Stimulated activated CD4-positive, alpha-beta T cell treated with anti-CD3 and anti-CD28 coated beads, Interleukin-15, amount 100 ng/mL, for 1 hour (primary cell): ENCODE data around the gene SAE1.
"Not testable (repeated sequence)": the region's sequence is repeated elsewhere in the genome, so short reads cannot be mapped to it uniquely, and the experiment has no call there.

Experiments used
- DNase-seq, 2 donors: peaks; one replicate each; pipeline ENCODE4 v3.0.0-alpha.2; 2020; ENCODE audit warnings: low read depth in 1 of 2, low spot score in 1 of 2

The SAE1 gene

DNA sequence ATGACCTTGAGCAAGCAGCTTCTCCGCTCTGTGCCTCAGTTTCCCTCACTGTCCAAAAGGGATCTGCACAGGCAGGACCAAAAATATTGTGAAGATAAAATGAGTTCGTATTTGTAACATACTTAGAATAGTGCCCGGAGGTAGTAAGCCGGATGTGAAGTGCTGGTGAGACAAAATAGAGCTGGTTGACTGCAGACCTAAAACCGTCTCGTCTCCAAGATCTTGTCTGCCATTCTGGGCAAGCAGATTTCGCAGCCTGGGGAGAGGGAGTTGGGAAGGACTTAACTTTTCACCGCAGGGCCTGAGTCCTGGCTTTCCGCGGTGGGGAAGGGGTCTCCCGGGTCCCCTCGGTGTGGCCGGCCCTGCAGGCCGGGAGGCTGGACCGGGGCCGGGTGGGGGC is 108.5 kb downstream of the SAE1 start:
- DNase-seq: no peak

- DNase-seq: peak in 1 of 2 donors; percentile 32
Observed at GRCh38 chr19:47239610-47240296, 109.1 kb downstream of the SAE1 start.

DNA sequence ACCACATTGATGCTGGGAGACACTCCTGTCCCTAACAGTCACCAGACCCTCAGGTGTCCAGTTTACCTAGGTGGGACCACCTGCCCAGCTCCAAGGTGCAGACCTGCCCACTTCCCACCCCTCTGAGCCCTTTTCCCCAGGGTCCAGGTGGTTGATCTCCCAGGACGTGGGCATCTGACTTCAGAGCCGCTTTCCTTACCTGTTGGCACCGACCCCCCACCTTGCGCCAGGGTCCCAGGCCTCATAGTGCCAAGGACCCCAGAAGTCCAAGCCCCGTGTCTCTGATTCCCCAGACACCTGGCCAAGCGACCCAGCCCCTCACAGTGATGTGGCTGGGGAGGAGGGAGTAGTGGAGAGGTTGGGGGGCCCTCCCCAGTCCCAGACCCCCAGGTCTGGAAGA is 109.9 kb downstream of the SAE1 start:
- DNase-seq: no peak

DNA sequence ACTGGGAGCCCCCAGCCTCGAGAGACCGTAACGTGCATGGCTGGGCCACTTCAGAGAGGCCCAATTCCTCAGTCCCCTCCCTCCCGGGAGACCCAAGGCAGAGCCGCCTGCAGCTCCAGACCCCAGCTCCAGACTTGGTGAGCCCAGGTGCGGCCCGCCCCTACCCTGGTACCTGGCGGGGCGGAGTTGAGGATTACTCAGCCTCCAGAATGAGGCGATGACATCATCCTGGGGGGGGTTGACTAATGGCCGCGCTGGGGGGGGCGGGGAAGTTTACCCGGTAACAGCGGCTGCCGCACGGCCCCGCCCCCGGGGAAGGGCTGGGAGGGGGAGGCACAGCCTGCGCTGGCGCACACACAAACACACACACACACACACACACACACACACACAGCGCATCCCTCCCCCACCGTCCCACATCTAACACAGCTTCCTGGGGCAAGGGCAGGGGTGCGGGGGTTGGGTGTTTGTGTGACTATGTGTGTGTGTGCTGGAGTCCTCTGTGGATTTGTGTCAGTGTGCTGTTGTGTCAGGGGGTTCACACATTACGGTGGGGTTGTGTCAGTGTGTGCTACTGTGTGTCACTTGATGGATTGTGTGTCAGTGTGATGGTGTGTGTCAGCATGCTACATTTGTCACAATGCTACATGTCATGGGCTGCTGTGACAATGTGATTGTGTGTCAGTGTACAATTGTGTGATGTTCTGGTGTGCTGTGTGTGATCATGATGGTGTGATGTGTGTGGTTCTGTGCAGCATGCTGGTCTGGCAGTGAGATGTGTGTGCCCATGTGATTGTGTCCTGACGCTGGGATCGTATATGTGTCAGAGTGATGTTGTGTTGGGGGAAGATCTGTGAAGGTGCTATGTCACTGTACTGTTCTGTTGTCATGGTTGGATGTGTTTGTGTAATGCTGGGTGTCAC is 110.6 kb downstream of the SAE1 start:
- peak; percentile 75 to 79 for DNase-seq

- DNase-seq: no peak
Observed at GRCh38 chr19:47241919-47242577, 111.4 kb downstream of the SAE1 start.

DNA sequence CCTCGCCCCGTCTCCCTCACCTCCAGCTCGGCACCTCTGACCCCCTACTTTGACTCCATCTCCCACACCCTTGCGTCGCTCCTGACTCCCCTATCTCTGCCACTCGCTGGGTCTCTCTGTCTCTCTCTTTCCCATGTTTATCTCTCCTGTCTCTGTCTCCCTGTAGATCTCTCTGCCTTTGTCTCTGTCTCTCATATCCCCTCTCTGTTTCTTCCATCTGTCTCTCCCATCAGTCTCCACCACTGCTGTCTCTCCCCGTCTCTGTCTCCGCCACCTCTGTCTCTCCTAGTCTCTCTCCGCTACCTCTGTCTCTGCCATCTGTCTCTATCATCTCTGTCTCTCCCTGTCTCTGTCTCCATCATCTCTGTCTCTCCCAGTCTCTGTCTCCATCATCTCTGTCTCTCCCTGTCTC is 112.7 kb downstream of the SAE1 start:
- no peak for DNase-seq

- peak; percentile 81 to 89 for DNase-seq
Observed at GRCh38 chr19:47243776-47244547, 113.3 kb downstream of the SAE1 start.

DNA sequence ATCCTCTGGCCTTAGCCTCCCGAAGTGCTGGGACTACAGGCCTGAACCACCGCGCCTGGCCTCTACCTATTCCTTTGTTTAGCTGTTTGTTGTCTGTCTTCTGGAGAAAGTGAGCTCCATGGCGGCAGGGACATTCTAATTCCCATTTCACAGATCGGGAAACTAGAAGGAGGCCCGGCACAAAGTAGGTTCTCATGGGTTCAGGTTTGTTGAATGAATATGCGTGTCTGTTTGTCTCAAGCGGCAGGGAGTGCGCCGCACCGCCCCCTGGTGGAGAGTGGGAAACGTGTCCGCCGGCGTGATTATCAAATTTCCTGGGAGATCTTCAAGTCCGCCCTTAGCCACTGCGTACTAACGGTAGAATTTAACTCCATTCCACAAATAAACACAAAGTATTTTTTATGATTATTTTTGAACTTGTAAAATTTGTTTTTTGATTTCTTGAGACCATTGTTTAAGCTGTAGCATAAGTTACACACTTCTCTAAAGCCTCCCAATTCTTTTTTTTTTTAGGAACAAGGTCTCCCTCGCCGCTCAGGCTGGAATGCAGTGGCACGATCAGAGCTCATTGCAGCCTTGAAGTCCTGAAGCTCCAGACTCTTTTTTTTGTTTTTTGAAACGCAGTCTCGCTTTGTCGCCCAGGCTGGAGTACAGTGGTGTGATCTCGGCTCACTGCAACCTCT is 116.8 kb downstream of the SAE1 start:
- peak; percentile 56 to 77 for DNase-seq

- not testable (repeated sequence) for DNase-seq
Observed at GRCh38 chr19:47253016-47253415, 122.4 kb downstream of the SAE1 start.

- DNase-seq: no peak
Observed at GRCh38 chr19:47253467-47253881, 122.8 kb downstream of the SAE1 start.

GRCh38 chr19:47253970-47254369 is 123.3 kb downstream of the SAE1 start:
- DNase-seq: no peak

GRCh38 chr19:47255879-47256692 is 125.5 kb downstream of the SAE1 start, which contains the start of gene CCDC9:
Gene CCDC9, plus strand, starts transcription at chr19:47256525. Its CDS starts 1,876 bp downstream, at chr19:47258401.
- peak; percentile 78 to 89 for DNase-seq

GRCh38 chr19:47256693-47257410 is 126.2 kb downstream of the SAE1 start:
- peak; percentile 97 to 99 for DNase-seq

DNA sequence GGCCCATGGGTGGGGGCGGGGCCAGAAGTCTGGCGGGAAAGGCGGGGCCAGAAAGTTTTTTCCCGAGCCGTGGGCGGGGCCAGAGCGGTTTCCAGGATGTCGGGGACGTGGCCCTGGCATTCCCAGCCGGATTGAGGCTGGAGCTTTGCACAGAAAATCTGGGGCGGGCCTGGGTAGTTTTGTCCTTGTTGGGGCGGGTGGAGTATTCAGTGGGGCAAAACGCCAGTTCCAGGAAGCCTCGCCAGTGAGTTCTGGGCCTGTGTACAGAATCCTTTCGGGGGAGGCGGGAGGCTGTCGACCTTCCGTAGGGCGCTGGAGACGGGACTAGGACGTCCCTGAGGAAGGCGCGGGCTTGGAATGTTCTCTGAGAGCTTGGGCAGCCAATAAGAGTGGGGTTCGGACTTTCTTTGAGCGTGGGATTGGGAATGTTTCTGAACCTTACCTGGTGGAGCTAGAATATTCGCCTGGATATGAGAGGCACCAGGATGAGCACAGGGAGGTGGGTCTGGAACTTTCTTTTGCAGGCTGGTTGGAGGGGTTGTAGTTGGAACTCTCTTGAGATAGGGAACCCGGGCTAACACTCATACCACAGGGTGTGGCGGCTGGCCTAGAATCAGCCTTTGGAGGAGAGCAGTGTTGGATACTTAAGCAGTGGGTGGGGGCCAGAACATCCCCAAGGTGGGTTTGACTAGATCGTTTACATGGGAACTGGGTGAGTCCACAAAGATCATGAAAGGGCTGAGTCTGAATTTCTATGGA is 127.0 kb downstream of the SAE1 start:
- DNase-seq: no peak

DNA sequence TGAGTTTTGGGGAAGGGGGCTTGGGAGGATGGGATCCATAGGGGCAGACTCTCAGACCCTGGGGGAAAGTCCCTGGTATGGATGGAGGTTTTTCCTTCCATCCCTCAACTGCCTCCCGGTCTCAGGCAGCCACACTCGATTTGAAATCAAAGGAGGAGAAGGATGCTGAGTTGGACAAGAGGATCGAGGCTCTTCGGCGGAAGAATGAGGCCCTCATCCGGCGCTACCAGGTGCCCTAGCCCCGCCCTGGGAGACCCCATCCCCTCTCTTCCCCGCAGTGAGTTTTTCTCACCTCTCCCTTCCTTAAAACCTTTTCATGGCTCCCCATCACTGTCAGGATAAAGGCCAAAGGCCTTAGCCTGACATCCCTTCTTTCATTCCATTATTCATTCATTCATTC is 127.8 kb downstream of the SAE1 start:
- no peak for DNase-seq

GRCh38 chr19:47258895-47259555 is 128.4 kb downstream of the SAE1 start:
- DNase-seq: no peak
